ENCODE measurements around the gene CD200. TPM values are rescaled to one million over a fixed set of nuclear protein-coding genes. Genes with fewer than 3 reads are reported as not detected.
"Not testable (repeated sequence)": the region's sequence is repeated elsewhere in the genome, so short reads cannot be mapped to it uniquely, and the experiment has no call there.

Gene CD200
- total RNA-seq, 4 donors from 2014 or later = 0.27 to 0.76 (median 0.36) TPM

GRCh38 chr3:112397556-112397955 lies 64.6 kb downstream of the CD200 start:
- in situ Hi-C loops (cut with MboI; ENCODE audit: low sequenced_read_pairs in 4 of 4) = no loop called here
- Histone ChIP-seq H3K27ac (no peak overlapping the region), H3K36me3 (no peaks in the 10 kb centered on the region), H3K27me3 (no peaks in the 10 kb centered on the region), H3K4me1 (no peaks in the 10 kb centered on the region), H3K4me3 (no peak overlapping the region), H3K9me3 (no peaks in the 10 kb centered on the region)
- ATAC-seq (no peak), DNase-seq (no peak)
- intact Hi-C loops (cut with DNase I; ENCODE audit: low total_unique reads) = no loop called here
- TF ChIP-seq POLR2A (IDR thresholded peaks at IDR 0.05) = no peak
- TF ChIP-seq, protein P1, sequence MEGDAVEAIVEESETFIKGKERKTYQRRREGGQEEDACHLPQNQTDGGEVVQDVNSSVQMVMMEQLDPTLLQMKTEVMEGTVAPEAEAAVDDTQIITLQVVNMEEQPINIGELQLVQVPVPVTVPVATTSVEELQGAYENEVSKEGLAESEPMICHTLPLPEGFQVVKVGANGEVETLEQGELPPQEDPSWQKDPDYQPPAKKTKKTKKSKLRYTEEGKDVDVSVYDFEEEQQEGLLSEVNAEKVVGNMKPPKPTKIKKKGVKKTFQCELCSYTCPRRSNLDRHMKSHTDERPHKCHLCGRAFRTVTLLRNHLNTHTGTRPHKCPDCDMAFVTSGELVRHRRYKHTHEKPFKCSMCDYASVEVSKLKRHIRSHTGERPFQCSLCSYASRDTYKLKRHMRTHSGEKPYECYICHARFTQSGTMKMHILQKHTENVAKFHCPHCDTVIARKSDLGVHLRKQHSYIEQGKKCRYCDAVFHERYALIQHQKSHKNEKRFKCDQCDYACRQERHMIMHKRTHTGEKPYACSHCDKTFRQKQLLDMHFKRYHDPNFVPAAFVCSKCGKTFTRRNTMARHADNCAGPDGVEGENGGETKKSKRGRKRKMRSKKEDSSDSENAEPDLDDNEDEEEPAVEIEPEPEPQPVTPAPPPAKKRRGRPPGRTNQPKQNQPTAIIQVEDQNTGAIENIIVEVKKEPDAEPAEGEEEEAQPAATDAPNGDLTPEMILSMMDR (IDR thresholded peaks at IDR 0.05 in 4 of 5, conservative IDR thresholded peaks at IDR 0.05 in 1 of 5) = no peak

DNA sequence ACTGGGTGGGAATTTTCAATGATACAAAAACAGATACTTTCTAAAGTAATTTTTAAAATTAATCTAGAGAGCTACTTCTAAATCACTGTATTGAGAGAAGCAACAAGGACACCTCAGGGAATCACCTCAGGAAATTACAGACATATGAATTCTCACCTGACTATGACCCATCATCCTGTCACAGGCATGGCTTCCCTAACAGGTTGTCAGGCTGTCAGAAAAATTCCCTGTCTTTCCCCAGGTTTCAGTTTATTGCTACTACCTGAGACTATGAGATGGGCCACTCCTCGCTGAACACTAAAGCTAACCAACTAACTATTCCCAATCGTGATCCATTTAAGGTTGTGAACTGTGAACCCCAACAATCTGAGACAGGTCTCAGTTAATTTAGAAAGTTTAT lies 66.1 kb downstream of the CD200 start:
- in situ Hi-C loops (cut with MboI; ENCODE audit: low sequenced_read_pairs in 4 of 4) (no loop called here), intact Hi-C loops (cut with DNase I; ENCODE audit: low total_unique reads) (no loop called here)
- TF ChIP-seq, protein P1 (IDR thresholded peaks at IDR 0.05 in 4 of 5, conservative IDR thresholded peaks at IDR 0.05 in 1 of 5) = no peak
- no peak for TF ChIP-seq POLR2A (IDR thresholded peaks at IDR 0.05)
- no peaks in the 10 kb centered on the region for H3K27me3 ChIP-seq
- no peak for DNase-seq
- no peaks in the 10 kb centered on the region for H3K4me1 ChIP-seq
- H3K4me3 ChIP-seq = no peak overlapping the region
- no peaks in the 10 kb centered on the region for H3K36me3 ChIP-seq
- no peak overlapping the region for H3K27ac ChIP-seq
- H3K9me3 ChIP-seq = no peaks in the 10 kb centered on the region
- no peak for ATAC-seq

DNA sequence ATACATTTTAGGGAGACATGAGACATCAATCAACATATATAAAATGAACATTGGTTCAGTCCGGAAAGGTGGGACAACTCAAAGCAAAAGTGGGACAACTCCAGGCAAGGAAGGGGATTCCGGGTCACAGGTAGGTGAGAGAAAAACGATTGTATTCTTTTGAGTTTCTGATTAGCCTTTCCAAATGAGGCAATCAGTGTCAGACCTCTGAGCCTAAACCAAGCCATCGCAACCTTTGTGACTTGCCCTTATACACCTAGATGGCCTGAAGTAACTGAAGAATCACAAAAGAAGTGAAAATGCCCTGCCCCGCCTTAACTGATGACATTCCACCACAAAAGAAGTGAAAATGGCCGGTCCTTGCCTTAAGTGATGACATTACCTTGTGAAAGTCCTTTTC lies 66.6 kb downstream of the CD200 start:
- not testable (repeated sequence) for H3K4me3 ChIP-seq

GRCh38 chr3:112400317-112400716 lies 67.4 kb downstream of the CD200 start:
- DNase-seq; H3K27me3 ChIP-seq; H3K9me3 ChIP-seq; intact Hi-C loops (cut with DNase I; ENCODE audit: low total_unique reads); H3K36me3 ChIP-seq; H3K4me1 ChIP-seq; H3K4me3 ChIP-seq; H3K27ac ChIP-seq; ATAC-seq; in situ Hi-C loops (cut with MboI; ENCODE audit: low sequenced_read_pairs in 4 of 4): not testable (repeated sequence)

More for the DNA sequence above, 66.6 kb downstream of the CD200 start:
- H3K27me3 ChIP-seq; H3K9me3 ChIP-seq; ATAC-seq; DNase-seq; H3K36me3 ChIP-seq; in situ Hi-C loops (cut with MboI; ENCODE audit: low sequenced_read_pairs in 4 of 4); H3K27ac ChIP-seq; intact Hi-C loops (cut with DNase I; ENCODE audit: low total_unique reads); H3K4me1 ChIP-seq: not testable (repeated sequence)

GRCh38 chr3:112401617-112402016 lies 68.7 kb downstream of the CD200 start:
- Histone ChIP-seq H3K27ac (no peak overlapping the region), H3K4me3 (no peak overlapping the region), H3K27me3 (no peaks in the 10 kb centered on the region), H3K36me3 (no peaks in the 10 kb centered on the region), H3K4me1 (no peaks in the 10 kb centered on the region), H3K9me3 (no peaks in the 10 kb centered on the region)
- DNase-seq (no peak), ATAC-seq (no peak)
- intact Hi-C loops (cut with DNase I; ENCODE audit: low total_unique reads) (no loop called here), in situ Hi-C loops (cut with MboI; ENCODE audit: low sequenced_read_pairs in 4 of 4) (no loop called here)
- no peak for TF ChIP-seq POLR2A (IDR thresholded peaks at IDR 0.05)
- TF ChIP-seq, protein P1 (IDR thresholded peaks at IDR 0.05 in 4 of 5, conservative IDR thresholded peaks at IDR 0.05 in 1 of 5) = no peak

DNA sequence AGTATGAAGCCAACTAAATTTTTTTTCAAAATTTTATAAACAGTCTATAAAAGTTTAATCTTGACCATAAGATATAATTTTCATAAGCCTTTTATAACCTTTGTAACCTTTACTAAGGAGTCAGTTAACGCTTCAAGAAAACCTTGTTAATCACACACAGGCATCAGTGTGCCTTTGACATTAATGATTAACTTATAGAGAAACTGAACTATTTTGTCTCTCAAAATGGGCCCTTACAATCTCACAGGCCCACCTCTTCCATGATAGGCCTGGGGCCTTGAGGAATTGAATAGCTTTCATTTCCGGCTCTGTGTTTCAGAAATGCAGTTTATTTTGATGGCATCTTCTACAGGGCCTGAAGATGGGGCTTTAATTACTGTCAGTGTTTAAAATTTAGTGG lies 70.1 kb downstream of the CD200 start:
- TF ChIP-seq, protein P1 (IDR thresholded peaks at IDR 0.05 in 4 of 5, conservative IDR thresholded peaks at IDR 0.05 in 1 of 5) = no peak
- TF ChIP-seq POLR2A (IDR thresholded peaks at IDR 0.05) = no peak
- Histone ChIP-seq H3K9me3 (no peaks in the 10 kb centered on the region), H3K27ac (no peak overlapping the region), H3K27me3 (no peaks in the 10 kb centered on the region), H3K4me1 (no peaks in the 10 kb centered on the region), H3K36me3 (no peaks in the 10 kb centered on the region), H3K4me3 (no peak overlapping the region)
- intact Hi-C loops (cut with DNase I; ENCODE audit: low total_unique reads) (no loop called here), in situ Hi-C loops (cut with MboI; ENCODE audit: low sequenced_read_pairs in 4 of 4) (no loop called here)
- DNase-seq (no peak), ATAC-seq (no peak)

- intact Hi-C loops (cut with DNase I; ENCODE audit: low total_unique reads); DNase-seq; H3K4me3 ChIP-seq; H3K9me3 ChIP-seq; in situ Hi-C loops (cut with MboI; ENCODE audit: low sequenced_read_pairs in 4 of 4); H3K36me3 ChIP-seq; H3K27ac ChIP-seq; H3K4me1 ChIP-seq; ATAC-seq; H3K27me3 ChIP-seq: not testable (repeated sequence)
Observed at GRCh38 chr3:112404924-112405549, 72.1 kb downstream of the CD200 start.

All from gastrocnemius medialis (tissue), 4 donors.